ENCODE data around the gene SH2D7.

Gene SH2D7

DNA sequence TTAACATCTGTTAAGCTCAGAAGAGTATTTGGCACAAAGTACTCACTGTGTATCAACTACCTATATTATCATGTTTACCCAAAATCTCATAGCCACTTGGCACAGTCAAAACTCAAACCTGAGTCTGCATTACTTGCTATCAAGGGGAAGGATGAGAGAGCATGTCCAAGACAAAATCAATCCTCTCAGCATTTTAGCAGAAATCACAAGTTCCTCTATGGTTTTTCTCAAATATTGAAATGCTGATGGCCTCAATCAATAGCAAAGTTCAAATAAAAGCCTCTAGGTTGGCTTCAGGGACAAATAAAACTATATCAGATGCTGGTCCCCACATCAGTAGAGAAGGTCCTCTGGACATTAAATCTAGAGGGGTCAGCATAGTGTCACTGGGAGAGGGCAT lies 29.1 kb upstream of the SH2D7 start:
- no peak for DNase-seq

DNA sequence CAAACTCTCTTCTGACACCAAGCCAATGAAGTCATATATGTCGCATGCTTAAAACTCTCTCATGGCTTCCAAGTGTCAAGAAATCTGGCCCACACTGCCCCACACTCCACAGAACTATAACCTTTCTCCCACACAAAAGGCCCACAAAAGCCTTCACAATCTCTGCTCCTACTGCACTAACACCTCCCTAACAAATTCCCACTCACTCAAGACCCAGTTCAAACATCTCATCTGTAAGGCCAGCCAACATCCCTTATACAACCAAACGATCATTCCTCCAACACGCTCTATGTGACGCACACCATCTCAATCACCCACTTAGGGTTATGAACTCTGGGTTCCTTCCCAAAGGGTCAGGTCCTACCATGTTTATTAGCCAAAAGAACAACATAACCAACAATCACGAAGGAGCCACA lies 28.4 kb upstream of the SH2D7 start:
- DNase-seq: no peak

DNA sequence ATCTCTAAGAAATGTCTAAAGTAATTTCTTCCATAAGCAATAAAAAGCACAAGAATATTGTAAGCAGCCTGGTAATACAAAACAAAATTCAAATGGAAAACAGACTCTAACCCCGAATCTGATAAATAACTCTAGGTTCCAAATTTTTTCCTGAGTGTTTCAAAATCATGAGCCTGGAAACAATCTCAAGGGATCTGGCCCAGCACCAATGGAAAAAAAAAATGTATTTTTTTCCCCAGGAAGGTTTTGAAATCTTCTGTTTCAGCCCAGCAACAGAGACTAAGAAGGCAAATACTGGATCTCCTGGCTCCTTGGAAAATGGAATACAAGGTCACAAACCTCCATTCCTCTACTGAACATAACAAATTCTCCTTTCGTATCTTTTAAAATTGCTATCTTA lies 27.8 kb upstream of the SH2D7 start:
- DNase-seq: no peak

DNA sequence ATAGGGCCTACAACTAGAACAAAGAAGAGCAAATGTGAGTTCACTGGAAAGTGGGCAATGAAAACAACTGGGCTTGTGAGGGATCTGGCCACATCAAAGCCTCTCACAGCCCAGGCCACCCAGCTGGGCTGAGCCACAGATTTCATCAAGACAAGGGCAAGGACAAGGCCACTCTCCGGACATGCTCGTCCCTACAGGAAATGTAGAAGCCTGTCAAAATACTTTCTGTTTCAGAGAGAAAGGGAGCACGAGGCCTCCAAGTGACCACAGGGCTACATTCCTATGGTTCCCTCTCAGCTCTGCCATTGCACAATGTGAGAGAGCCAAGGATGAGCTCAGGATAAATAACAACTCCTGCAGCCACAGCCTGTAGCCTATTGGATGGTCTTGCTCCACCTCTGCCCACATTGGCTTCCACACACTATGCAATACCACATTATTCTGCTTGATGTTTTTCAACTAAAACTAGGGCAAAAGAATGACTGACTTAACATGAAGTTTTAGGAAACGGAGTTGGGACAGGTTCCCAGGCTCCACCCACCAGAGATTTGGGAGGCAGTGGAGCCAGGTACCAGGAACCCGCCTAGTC lies 27.0 kb upstream of the SH2D7 start:
- DNase-seq: no peak

DNA sequence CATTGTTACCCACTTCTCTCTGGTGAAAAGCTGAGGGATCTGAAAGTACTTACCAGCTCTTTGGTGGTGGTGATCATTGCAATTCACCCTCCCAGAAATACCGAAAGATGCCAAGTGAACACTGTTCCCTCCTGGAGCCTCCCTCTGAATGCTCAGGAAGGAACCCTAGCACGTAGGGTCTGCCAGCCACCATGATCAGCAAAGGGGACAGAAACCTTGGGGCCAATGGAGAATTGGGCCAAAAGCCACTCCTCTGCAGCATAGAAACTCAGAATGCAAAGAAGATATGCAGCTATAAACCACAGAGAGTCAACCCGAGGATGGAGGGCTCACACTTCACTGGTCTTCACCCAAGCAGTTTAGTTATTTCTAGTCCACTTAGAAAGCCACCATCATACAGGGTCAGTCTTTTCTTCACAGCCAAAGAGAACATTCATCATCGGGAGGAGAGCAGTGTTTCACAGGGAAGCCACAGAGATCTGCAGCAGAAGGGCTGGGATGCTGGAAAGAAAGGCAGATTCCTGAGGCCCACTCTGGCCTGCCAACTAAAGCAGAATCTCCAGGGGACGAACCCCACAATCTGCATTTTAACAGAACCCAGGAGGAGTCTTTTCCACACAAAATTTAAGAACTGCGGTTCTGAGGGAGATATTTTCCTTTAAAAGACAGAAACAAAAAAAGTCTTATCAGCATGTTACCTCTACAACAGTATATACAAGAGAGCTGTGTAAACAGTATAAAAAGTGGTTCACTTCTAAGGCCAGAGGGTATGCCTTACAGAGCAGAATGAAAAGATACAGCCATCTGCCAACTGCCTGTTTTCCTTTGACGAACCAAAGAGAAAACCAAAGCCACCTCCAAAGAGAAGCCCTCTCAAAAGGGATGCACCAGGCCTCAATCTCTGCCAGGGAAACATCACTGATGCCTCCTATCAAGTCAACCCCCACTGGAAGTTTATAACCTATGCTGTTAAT lies 26.1 kb upstream of the SH2D7 start:
- DNase-seq: no peak

DNA sequence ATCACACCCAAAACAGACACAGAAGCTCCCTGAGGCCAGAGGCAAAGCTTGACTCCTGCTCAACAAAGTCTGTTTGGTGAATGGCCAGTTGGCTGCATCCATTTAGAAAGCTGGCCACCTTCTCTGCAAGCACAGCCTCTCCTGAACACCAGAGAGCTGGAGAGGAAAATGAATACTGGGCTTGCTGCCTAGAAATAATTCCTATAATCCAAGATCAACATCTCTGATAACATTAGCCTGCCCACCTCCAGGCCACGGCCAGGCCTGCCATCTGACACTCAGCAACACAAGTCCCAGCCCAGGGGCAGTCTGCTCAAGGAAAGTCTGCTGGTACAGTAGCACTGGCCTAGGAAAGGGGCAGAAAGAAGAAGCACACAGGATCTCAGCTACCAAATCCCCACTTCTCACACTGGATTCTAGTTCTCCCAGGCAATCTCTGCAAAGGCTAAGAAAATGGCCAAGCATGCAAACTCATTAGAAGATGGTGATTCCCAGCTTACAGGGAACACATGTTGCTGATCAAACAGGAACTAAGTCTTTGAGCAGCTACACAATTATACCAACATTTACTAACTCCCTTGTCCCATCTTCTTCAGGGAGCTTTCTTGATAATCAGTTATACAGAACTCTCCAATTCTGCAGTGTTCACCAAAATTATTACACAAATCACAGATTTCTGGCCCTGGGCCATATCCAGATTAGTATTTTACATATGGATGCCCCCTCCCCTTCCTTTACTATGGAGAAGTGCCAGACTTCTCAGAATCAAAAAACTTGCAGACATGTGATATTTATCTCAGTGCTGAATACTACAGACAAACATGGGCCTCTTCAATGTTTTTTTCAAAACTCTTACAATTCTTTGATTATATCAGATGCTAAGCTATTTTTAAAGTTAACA lies 24.8 kb upstream of the SH2D7 start:
- no peak for DNase-seq

DNA sequence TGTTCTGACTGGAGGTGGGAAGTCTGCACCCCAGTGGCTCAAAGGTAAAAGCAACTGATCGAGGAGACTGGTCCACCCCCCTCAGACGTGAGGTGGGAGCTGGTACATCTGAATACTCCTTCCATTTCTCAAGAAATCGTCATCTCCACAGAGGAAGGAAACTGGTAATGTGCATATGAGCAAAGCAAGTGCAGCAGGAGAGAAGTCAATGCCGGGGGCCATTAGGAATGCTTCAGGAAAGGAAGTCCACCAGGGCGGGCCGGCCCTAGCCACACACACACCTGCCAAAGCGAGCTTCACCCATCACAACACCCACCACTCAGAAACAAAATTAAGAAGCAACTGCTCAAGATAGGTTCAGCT lies 23.3 kb upstream of the SH2D7 start:
- DNase-seq: no peak

DNA sequence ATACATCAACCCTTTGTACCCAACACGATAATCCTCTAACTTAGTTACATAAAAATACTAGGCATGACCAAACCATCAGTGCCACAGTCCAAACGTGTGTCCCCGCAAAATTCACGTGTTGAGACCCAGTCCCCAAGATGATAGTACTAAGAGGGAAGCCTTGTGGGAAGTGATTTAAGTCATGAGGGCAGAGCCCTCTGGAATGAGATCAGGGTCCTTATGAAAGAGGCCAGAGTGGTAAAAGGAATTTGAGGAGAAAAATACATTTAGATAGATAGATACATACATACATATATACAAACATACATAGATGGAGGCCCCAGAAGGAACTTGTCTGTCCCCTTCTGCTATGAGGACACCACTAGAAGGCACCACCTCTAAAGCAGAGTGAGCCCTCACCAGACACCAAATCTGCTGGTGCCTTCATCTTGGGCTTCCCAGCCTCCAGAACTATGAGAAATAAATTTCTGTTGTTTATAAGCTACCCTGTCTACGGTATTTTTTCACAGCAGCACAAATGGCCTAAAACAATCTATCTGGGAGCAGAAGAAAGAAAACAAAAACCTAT lies 22.8 kb upstream of the SH2D7 start:
- no peak for DNase-seq

DNA sequence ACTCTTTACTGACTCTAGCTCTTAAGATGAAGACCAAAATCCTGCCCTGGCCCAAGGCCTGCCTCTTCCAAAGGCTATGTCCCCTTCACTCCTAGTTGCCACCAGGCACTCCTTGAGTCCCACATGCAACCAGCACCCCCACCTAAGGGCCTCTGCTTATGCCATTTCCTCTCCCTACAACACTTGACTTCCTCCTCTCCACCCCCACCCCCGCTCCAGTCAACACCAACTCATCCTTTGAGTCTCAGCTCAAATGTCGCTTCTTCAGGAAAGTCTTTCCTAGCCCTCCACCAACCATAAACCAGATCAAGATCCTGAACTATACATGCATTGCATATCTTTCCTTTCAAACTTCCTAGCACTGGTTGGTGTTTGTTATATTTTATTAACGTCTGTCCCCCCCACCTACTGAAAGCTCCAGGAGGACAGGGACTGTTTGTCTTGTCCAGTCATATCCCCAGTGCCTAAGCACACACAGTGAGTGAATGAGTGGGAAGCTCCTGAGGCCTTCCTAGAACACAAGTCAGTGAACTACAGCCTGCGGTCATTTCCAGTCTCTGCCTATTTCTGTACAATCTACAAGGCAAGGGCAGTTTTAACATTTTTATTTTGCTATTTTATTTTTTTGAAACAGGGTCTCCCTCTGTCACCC lies 22.2 kb upstream of the SH2D7 start:
- DNase-seq: no peak

DNA sequence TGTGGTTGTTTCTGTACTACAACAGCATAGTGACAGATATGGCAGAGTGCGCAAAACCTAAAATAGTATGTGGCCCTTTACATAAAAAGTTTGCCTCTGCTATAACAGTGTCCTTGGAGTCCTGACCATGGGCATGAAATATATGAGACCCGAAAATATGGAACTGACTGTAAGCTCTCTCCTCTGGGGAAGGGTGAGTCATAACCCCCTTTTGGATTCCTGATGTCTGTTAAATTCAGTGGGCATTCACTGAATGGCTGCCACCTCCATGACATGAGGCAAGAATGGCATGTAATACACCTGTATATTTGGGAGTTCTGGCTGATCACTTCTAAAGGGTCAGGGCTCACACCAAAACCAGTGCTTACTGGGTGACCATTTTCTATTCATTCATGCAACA lies 21.0 kb upstream of the SH2D7 start:
- no peak for DNase-seq

DNA sequence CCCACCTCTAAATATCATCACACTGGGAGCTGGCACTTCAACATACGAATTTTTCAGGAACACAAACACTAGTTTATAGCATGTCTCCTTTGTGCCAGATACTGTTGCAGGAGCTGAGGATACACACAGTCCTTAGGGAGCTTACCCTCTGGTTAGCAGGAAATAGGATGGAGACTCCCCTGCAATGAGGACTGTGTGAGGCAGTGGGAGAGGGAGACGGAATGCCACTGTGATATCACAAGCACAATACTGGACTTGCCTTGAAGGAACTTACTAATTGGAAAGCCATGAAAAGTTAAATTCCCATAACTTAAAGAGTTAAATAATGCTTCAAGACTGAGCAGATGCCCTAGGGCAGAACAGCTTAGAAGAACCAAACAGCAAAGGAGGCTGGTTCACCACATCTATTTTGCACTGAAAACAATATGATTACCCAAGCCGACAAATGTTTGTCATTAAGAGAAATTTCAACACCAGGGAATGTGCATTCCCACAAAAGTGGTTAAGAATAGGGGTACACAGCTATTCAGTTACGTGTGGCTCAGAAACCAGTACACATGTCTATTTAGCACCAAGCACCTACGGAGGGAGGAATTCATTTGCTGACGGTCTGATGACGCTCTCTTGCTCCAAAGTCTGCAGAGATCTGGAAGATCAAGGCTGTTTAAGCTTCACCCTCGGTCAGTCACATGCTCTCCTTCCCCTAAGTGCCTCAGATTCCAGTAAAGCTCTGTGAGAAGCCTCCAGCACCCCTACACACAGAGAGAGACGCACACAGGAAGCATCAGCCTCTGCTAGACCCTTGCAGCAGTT lies 20.1 kb upstream of the SH2D7 start:
- DNase-seq: no peak

DNA sequence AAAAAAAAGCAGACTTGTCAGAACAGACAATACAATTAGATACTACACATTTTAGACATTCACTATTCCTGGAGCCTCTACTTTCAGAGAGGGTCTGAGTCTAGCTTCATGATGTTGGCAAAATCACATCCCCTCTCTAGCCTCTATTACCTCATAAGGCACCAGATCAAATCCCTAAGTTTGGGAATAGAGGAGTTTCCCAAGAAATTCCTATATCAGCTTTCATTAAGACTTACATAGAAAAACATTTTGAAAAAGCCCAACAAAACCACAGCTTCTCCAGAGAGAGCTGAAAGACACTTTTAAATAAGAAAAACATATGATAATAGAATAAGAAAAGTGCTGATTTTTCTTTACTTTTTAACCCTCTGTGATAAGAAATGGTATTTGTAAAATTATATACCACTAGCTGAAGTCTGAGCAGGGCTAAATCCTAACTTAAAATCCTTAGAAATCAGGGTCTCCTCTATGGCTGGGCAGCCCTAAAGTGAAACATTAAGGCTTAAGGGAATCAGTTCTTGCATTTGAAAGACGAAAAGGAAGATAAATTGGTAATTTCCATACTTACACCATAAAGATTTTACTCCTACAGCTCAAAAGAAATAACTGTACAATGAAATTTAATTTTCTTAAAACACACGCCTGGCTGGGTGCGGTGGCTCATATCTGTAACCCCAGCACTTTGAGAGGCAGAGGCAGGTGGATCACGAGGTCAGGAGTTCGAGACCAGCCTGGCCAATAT lies 19.1 kb upstream of the SH2D7 start:
- DNase-seq: no peak

DNA sequence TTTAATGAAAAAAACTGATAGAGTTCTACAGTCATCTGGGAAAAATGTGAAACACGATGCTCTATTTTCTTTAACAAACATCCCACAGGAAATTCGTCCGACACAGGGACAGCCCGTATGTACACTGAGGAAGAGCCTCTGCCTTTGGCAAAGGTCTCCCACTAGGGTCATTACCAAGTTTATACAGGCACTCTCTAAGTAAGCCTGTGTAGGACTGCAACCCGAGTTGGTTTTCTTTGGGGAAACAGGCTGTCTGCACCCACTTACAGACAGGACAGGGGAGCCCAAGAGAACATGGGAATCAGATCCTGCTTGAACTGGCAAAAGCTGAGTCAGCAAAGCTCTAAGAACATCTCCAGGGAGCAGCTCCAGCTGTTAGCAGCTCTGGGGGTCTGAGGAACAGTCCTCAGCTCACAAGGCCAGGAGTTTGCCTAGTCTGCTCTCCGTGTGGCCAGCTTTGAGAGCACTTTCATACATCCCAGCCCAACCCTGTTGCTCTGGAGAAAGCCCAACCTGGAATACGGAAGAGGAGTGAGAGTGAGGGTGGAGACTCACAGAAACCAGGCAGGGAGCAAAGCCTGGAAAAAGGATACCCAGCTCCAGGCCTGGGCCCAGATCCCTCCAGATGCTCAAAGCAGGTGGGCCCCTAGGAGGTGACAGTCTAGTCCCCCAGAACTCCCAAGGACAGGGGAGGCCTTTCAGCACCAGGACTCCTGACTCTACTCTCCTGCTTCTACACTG lies 16.7 kb upstream of the SH2D7 start:
- peak; percentile 23 for DNase-seq

DNA sequence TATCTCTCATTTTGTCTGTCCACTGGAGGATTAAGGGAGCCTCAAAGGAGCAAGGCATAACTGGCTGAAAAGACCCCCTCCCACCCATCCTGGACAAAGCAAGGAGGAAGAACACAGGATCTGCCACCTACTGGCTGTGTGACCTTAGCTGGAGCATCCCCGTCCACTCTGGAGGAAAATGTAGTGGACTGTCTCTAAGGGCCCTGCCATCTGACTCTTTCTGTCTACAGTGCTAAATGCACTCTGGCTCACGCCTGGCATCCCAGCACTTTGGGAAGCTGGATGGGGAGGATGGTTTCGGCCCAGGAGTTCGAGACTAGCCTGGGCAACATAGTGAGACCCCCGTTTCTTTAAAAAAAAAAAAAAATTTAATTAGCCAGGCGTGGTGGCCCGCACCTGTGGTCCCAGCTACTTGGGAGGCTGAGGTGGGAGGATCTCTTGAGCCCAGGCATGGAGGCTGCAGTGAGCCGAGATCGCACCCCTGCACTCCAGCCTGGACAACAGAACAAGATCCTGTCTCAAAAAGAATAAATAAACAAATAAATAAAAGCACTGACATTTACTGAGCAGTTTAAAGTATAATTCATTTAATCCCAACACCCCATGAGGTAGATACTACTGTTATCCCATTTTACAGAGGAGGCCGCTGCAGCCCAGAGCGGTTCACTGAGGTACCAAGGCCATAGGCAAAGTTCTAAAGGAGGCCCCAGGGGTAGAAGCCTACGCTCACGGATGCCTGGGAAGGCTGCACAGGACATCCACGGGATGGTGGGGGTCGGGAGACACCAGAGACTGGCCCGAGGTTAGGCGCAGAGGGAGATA lies 15.9 kb upstream of the SH2D7 start:
- no peak for DNase-seq

DNA sequence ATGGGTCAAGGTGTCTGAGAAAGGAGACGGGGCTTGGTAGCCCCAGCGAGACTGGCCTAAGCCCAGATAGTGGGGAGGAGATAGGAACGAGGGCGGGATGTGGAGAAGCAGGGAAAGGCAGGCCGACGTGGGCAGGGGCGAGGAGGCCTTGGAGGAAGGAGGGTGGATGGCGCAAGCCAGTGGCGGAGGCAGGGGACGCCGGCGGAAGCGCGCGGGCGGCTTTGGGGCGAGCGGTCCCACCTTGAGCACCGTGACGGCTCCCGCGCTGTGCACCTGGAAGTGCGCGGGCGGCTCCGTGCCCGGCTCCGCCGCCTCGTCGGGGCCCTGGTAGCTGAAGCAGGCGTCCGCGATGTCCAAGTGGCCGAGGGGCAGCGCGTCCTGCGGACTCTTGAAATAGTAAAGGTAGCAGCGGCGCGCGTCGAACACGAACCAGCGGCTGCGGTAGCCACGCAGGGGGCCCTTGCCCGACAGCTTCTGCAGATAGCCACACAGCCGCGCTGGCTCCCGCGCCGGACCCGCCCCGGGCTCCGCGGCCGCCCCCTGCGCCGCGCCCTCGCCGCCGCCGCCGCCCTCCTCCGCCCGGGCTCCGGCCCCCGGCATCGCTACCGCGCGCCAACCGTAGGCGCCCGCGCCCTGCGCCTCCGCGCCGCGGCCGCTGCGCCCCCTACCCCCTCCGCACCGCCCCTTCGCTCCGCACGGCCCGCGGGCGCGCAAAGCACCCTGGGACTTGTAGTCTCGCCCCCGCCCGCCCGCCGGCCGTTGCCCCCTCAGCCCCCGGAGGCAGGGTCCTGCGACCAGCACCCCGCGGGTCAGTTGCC lies 15.1 kb upstream of the SH2D7 start, which contains the start of gene TBC1D2B:
TBC1D2B (minus strand) TSS at position 659 of the 818 bp plus-strand sequence; CDS start at position 600, 59 bp downstream.
- DNase-seq: no peak

DNA sequence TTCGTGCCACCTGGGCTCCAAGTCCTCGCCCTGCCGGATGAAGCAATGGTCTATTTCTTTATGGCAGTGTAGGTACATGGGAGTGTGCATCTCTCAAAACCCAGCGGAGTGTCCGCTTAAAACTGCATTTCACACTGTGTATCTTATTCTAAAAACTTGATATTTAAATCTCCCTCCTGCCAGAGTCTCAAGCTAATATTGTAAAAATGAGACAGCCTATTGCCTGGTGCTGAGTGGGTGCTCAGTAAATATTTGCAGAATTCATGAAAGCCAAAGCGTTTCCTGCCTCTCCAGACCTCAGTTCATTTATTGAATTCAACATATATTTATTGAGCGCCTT lies 14.5 kb upstream of the SH2D7 start:
- no peak for DNase-seq

DNA sequence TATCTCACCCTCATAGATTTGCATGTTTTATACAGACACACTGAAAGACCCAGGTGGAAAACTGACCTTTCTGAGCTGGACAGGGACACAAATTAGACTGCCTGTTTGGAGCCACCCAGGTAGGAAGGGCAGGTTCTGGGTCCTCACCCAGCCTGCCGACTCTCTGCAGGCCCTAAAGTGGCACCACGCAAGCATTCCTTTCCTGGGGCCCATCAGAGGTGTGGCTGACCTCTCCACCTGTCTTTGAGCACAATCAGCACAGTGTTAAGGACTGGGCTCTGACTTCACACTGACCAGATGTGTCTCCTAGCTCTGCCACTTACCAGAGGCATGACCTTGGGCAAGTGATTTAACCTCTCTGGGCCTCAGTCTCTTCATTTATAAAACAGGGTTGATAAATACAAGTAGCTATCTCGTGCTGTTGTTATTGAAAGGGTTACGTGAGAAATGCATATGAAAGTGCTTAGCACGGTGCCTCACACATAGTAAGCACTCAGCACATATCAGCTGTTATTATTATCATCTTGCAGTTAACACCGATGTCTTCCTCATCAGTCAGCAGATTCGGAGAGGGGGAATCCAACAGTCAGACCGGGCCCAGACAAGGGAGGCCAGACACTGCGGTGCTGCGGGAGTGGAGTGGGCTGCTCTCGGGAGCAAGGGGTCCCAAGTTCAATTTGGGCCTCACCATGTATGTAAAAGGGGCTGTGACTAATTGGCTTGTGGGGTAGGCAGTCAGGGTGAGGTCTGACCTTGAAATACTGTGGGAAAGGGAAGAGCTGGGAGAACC lies 12.9 kb upstream of the SH2D7 start:
- no peak for DNase-seq

DNA sequence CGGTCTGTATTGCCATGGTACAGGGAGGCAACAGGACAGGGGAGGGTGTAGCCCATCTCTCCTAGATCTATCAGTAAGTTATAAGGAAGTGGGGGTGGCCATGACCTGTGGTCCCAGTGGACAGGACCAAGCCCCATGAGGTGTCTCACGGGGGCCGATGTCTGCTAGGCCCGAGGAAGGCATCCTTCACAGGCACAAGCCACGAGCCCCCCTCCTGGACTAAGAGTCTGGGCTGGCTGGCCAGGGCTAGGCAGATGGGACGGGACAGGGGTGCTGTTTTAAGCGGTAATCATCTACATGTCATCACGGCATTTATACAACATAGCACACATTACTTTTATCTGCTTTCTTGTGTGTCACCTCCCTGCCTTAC lies 12.3 kb upstream of the SH2D7 start:
- no peak for DNase-seq

All from NCI-H2107 (cell line).